Measurements from ENCODE around the gene KIAA1755.

Gene KIAA1755

GRCh38 chr20:38222923-38223742 lies 37.4 kb downstream of the KIAA1755 start:
- TF ChIP-seq CTCF (IDR thresholded peaks at IDR 0.05) = no peak
- intact Hi-C loops (cut with DNase I; ENCODE audit: low total_unique reads) = loop anchor here (2.0 kb wide), 1 partner anchor 164 kb away; no protein-coding TSS in a partner anchor
- Histone ChIP-seq H3K36me3 (peaks cover 0 to 8% (median 6%) of the 10 kb centered on the region in 3 donors), H3K27ac (no peak overlapping the region), H3K27me3 (no peaks in the 10 kb centered on the region), H3K4me1 (peaks cover 0 to 9% (median 5%) of the 10 kb centered on the region in 4 donors), H3K9me3 (no peaks in the 10 kb centered on the region), H3K4me3 (no peak overlapping the region)
- peak; percentile 12 to 40 for DNase-seq

GRCh38 chr20:38222231-38222922 lies 38.2 kb downstream of the KIAA1755 start:
- Histone ChIP-seq H3K36me3 (peaks cover 0 to 6% (median 4%) of the 10 kb centered on the region in 3 donors), H3K27ac (no peak overlapping the region)
- intact Hi-C loops (cut with DNase I; ENCODE audit: low total_unique reads) = loop anchor here (2.0 kb wide), 1 partner anchor 164 kb away; no protein-coding TSS in a partner anchor

GRCh38 chr20:38221119-38221589 lies 39.4 kb downstream of the KIAA1755 start:
- peak; percentile 94 for TF ChIP-seq CTCF (IDR thresholded peaks at IDR 0.05)
- no peak overlapping the region for H3K4me3 ChIP-seq
- intact Hi-C loops (cut with DNase I; ENCODE audit: low total_unique reads) = no loop called here

More at GRCh38 chr20:38222231-38222922, 38.2 kb downstream of the KIAA1755 start:
- TF ChIP-seq CTCF (IDR thresholded peaks at IDR 0.05) = peak; percentile 89 to 93
- DNase-seq = peak; percentile 61 to 77
- Histone ChIP-seq H3K27me3 (no peaks in the 10 kb centered on the region), H3K9me3 (no peaks in the 10 kb centered on the region), H3K4me3 (no peak overlapping the region), H3K4me1 (peaks cover 0 to 17% (median 13%) of the 10 kb centered on the region in 4 donors)

GRCh38 chr20:38220587-38221118 lies 39.9 kb downstream of the KIAA1755 start:
- no peak for TF ChIP-seq CTCF (IDR thresholded peaks at IDR 0.05)
- H3K27ac ChIP-seq = no peak overlapping the region
- H3K4me3 ChIP-seq = no peak overlapping the region
- peaks cover 0 to 22% (median 19%) of the 10 kb centered on the region in 4 donors for H3K4me1 ChIP-seq
- DNase-seq = peak; percentile 20 to 65
- H3K27me3 ChIP-seq = no peaks in the 10 kb centered on the region
- peaks cover 0 to 2% (median 0%) of the 10 kb centered on the region in 3 donors for H3K36me3 ChIP-seq
- intact Hi-C loops (cut with DNase I; ENCODE audit: low total_unique reads) = no loop called here
- no peaks in the 10 kb centered on the region for H3K9me3 ChIP-seq

More at GRCh38 chr20:38221119-38221589, 39.4 kb downstream of the KIAA1755 start:
- peaks cover 0 to 22% (median 19%) of the 10 kb centered on the region in 4 donors for H3K4me1 ChIP-seq
- peak; percentile 69 to 85 for DNase-seq
- peaks cover 0 to 4% (median 0%) of the 10 kb centered on the region in 3 donors for H3K36me3 ChIP-seq
- H3K9me3 ChIP-seq = no peaks in the 10 kb centered on the region
- peak overlapping the region in 1 of 2 donors; percentile 9 for H3K27ac ChIP-seq
- no peaks in the 10 kb centered on the region for H3K27me3 ChIP-seq

Data from tibial artery (tissue), 4 donors.